ENCODE data around the gene RUNX3.

RUNX3 gene

DNA sequence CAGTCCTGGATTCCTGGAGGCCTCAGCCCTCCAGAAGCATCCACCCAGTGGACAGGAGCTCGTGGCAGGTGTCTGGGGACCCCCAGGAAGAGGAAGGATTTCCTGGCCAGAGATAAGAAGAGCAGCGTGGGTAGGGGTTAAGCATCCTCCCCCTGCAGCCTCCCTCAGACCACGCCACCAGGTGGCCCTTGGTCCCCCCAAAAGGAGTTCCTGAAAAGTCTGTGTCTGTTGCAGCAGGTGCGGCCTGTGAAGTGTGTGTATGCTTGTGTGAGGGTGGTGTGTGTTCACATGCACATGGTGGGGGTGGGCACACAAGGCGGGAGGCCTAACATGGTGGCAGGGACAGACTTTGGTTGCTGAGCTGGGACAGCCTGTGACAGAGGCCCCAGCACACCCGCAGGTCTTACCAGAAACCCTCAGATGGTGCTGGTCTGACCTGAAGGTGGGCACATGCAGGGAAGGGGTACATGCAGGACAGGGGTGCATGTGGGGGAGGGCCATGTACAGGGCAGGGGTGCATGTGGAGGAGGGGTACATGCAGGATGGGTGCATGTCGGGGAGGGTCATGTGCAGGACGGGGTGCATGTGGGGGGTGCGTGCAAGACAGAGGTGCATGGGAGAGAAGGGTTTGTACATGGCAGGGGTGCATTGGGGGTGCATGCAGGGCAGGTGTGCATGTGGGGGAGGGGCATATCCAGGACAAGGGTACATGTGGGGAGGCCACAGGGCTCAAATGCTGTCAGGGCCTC, 18.2 kb upstream of the RUNX3 start:
- no peaks in the 10 kb centered on the region for H3K27me3 Mint-ChIP-seq
- CTCF ChIA-PET = interaction anchor here (4.0 kb wide), 1 partner anchor 88 kb away, joined by 18 read pairs; no protein-coding TSS in a partner anchor
- H3K36me3 Mint-ChIP-seq = peaks cover 56% of the 10 kb centered on the region
- peaks cover 84% of the 10 kb centered on the region for H3K4me1 Mint-ChIP-seq
- H3K4me3 Mint-ChIP-seq = no peak overlapping the region
- H3K27ac Mint-ChIP-seq = peak overlapping the region; percentile 52
- no peaks in the 10 kb centered on the region for H3K9me3 Mint-ChIP-seq
- no peak for DNase-seq

DNA sequence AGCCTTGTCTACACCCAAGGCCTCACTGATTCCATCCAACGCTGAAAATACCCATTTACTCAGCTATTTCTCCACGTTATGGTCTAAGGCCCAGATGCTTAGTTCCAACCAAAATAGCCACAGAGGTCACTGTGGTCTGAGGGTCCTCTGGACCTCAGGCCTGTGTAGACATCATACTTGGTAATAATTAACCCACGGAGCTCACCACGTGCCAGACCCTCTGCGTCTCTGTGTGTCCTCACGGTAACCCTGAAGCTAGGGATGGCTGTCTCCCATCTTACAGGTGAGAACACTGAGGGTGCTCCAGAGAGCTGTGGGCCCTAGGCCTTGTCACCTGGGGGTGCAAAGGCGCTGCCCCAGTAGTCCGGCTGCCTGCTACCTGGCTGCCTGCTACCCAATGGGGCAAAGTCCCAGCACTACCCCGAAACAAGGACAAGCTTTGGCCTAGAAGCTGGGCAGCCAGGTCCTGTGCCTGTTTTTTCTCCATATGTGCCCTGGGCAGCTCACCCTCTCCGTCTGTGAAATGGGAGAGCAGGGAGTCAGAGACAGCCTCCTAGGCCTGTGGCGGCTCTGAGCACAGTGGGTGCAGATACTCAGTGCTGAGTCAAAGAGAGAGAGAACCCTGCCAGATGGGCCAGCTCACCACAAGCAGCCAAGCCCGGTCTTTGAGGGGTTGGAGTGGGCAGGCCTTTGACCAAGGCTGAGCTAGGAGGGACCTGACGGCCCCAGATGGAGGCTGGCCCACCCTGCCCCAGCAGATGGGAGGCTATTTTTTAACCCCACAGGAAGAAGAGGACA, 17.0 kb upstream of the RUNX3 start:
- no peak for DNase-seq
- Mint-ChIP-seq H3K36me3 (peaks cover 53% of the 10 kb centered on the region), H3K27me3 (no peaks in the 10 kb centered on the region), H3K4me3 (no peak overlapping the region), H3K27ac (peak overlapping the region; percentile 37), H3K9me3 (no peaks in the 10 kb centered on the region), H3K4me1 (peaks cover 77% of the 10 kb centered on the region)
- CTCF ChIA-PET = interaction anchor here (4.0 kb wide), 1 partner anchor 89 kb away, joined by 18 read pairs; no protein-coding TSS in a partner anchor

DNA sequence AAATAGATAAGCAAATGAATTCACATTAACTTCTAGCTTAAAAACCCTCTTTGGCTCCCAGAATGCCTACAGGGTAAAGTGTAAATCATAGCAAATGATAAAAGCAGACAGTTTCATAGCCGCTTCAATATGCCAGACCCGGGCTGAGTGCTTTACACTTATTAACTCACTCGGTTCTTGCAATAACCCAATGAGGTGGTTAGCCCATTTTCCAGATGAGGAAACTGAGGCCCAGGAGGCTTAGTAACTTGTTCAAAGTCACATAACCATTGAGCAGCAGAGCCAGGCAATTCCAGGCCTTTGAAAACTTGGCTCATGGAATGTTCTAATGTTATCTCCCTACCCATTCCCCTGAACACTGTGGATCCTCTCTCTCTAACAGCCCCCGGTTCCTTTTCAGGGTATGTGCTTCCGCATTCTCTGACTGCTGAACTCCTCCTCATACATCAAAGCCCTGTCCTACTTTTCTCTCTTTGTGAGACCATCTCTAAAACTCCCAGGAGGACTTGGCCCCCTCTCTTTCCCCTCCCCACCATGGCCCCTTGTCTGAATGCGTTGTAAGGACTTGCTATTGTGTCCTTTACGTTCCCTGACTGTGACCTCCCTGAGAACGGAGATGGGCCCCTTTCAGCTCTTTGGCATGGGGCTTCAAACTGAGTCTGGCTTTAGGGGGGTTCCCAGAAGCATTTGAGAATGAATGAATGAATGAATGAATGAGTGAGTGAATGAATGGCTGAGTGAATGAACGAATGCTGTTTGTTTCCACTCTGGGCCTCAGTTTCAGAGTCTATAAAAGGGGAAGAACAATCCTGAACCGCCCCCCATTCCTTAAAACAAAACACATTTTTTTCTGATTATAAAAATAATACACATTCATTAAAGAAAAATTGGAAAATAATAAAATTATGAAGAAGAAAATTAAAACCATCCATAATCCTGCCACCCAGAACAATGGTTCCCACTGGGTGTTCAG, 15.6 kb upstream of the RUNX3 start:
- CTCF ChIA-PET = no interaction called here
- H3K4me3 Mint-ChIP-seq = no peak overlapping the region
- no peaks in the 10 kb centered on the region for H3K9me3 Mint-ChIP-seq
- DNase-seq = no peak
- H3K4me1 Mint-ChIP-seq = peaks cover 72% of the 10 kb centered on the region
- H3K27ac Mint-ChIP-seq = no peak overlapping the region
- H3K36me3 Mint-ChIP-seq = peaks cover 53% of the 10 kb centered on the region
- H3K27me3 Mint-ChIP-seq = no peaks in the 10 kb centered on the region

DNA sequence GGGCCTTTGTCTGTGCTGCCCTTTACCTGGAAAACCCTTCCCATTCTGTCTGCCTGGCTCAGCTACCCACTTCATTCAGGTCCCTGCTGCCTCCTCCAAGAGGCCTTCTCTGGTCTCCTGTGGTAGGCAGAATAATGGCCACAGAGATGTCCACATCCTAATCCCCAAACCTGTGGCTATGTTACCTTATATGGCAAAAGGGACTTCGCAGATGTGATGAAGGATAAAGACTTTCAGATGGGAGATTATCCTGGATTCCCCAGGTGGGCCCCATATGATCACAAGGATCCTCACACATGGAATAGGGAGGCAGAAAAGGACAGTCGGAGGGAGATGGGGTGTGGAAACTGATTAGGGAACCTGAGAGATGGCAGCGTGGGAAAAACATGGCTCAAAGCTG, 14.2 kb upstream of the RUNX3 start:
- Mint-ChIP-seq H3K4me3 (no peak overlapping the region), H3K9me3 (no peaks in the 10 kb centered on the region), H3K36me3 (peaks cover 52% of the 10 kb centered on the region), H3K27ac (no peak overlapping the region), H3K4me1 (peaks cover 68% of the 10 kb centered on the region), H3K27me3 (no peaks in the 10 kb centered on the region)
- DNase-seq = no peak
- CTCF ChIA-PET = no interaction called here

DNA sequence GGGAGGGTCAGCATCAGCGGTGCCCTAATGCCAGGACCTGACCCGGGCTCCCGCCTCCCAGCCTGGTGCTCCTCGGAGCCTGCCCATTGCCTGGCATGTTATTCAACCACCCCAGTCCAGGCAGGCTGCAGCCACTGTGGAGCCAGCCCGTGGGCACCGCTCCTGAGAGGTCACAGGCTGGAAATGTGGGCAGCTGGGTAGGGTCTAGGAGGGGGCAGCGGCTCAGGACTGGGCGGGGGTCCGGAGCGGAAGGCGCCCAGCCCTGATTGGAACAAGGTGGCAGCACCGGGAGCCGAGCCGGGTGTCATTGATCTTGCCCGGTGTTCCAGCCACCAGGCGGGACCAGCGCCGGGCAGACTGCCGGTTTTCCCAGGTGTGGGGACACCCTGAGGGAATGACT, 12.7 kb upstream of the RUNX3 start:
- Mint-ChIP-seq H3K4me3 (no peak overlapping the region), H3K27me3 (no peaks in the 10 kb centered on the region), H3K36me3 (peaks cover 56% of the 10 kb centered on the region), H3K9me3 (no peaks in the 10 kb centered on the region), H3K27ac (no peak overlapping the region), H3K4me1 (peaks cover 63% of the 10 kb centered on the region)
- no peak for DNase-seq
- CTCF ChIA-PET = interaction anchor here (1.1 to 1.2 kb wide), 2 partner anchors 9 to 94 kb away, joined by 3 to 4 read pairs; no protein-coding TSS in a partner anchor

DNA sequence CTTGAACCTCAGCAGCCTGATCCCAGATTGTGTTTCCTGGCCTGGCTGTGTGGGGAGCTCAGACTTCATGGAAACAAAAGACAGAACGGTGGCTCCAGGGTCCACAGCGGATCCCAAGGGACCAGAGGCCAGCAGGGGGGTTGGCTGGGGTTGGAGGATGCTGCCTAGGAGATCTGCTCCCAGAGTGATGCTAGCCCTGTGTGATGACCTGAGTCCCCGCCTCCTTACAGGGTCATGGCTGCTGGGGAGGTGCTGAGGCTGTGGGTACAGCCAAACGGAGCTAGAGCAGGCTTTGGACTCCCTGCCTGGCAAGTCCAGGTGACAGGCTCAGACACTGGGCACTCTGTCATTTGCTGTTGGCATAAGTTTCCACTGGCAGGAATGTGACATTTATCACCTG, 11.5 kb upstream of the RUNX3 start:
- Mint-ChIP-seq H3K27me3 (no peaks in the 10 kb centered on the region), H3K27ac (no peak overlapping the region), H3K9me3 (no peaks in the 10 kb centered on the region), H3K36me3 (peaks cover 59% of the 10 kb centered on the region), H3K4me1 (peaks cover 58% of the 10 kb centered on the region), H3K4me3 (no peak overlapping the region)
- CTCF ChIA-PET = interaction anchor here (1.2 to 2.0 kb wide), 3 partner anchors 9 to 160 kb away, joined by 4 to 5 read pairs (median 5); no protein-coding TSS in a partner anchor
- no peak for DNase-seq

DNA sequence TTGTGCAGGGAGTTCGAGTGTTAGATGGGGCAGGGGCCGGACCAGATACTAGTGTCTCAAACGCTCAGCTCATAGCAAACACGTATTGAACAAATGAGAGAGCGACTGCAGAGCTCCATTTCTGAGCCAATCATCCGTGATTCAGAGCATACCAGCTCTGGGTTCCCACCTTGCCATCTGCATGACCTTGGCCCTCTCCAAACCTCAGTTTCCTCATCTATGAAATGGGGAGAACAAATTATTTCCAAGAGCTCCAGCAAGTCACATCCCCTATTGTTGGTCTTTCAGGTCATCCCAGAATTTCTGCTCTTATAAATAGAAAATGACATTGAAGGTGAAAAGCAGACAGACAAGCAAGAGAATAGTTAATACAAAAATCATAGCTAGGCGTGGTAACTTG, 10.2 kb upstream of the RUNX3 start:
- peaks cover 59% of the 10 kb centered on the region for H3K4me1 Mint-ChIP-seq
- peaks cover 59% of the 10 kb centered on the region for H3K36me3 Mint-ChIP-seq
- no peaks in the 10 kb centered on the region for H3K27me3 Mint-ChIP-seq
- peak overlapping the region; percentile 38 for H3K27ac Mint-ChIP-seq
- H3K9me3 Mint-ChIP-seq = no peaks in the 10 kb centered on the region
- CTCF ChIA-PET = interaction anchor here (2.0 to 2.3 kb wide), 3 partner anchors 7 to 161 kb away, joined by 5 to 8 read pairs (median 5); no protein-coding TSS in a partner anchor
- no peak overlapping the region for H3K4me3 Mint-ChIP-seq
- DNase-seq = no peak

DNA sequence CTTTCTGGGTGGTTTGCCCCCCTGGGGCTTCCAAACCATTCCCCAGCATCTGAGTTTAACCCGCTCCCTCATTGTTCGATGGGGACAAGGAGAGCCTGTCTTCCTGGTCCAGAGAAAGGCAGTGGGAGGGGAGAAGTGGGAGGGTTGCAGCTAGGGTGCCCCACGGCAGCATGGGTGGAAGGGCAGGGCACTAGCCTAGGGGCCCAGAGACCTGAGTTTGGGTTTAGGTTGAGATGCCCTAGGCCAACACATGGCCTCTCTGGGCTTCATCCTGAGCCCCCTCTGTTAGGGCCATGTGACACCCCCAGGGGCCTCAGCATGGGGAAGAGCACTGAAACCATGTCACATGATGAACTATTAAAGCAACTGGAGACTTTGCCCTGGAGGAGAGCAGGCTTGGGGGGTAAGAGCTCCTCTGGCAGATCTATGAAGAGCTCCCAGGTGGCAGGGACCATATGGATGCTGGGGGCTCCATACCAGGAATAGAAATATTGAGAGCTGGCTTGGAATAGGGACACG, 9.7 kb upstream of the RUNX3 start:
- H3K36me3 Mint-ChIP-seq = peaks cover 61% of the 10 kb centered on the region
- no peak for DNase-seq
- H3K4me1 Mint-ChIP-seq = peaks cover 58% of the 10 kb centered on the region
- H3K9me3 Mint-ChIP-seq = no peaks in the 10 kb centered on the region
- no peak overlapping the region for H3K27ac Mint-ChIP-seq
- CTCF ChIA-PET = interaction anchor here (2.0 to 2.3 kb wide), 2 partner anchors 97 to 162 kb away, joined by 5 to 8 read pairs; no protein-coding TSS in a partner anchor
- no peaks in the 10 kb centered on the region for H3K27me3 Mint-ChIP-seq
- H3K4me3 Mint-ChIP-seq = no peak overlapping the region

DNA sequence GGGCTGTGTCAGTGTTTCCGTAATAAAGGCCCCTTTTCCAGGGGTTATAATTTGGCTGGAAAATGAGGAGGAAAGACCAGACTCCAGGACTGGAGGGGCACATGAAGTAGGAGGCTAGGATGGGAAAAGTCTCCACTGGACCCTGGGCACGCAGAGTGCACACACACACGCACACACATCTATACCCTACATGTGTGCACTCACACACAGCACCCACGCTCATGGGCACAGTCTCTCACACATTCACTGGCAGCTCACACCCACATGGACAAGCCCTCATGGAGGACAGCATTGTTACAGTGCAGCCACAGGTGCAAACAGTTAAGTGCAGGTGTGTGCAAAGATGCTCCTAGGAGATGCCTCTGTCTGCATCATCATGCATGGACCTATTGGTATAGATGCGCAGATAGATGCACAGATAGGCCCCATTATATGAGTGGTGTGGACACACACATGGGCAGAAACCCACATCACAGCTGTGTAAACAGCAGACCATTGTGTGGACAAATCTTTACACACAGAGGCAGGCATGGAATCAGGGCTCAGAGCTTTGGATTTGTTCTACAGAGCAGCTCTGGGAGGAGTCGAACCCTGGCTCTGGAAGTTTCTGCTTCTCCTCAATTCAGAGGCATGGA, 9.1 kb upstream of the RUNX3 start:
- Mint-ChIP-seq H3K36me3 (peaks cover 66% of the 10 kb centered on the region), H3K9me3 (no peaks in the 10 kb centered on the region), H3K27ac (no peak overlapping the region), H3K4me3 (no peak overlapping the region), H3K27me3 (no peaks in the 10 kb centered on the region), H3K4me1 (peaks cover 58% of the 10 kb centered on the region)
- DNase-seq = no peak
- CTCF ChIA-PET = interaction anchor here (2.0 to 2.3 kb wide), 2 partner anchors 98 to 163 kb away, joined by 5 to 8 read pairs; no protein-coding TSS in a partner anchor

DNA sequence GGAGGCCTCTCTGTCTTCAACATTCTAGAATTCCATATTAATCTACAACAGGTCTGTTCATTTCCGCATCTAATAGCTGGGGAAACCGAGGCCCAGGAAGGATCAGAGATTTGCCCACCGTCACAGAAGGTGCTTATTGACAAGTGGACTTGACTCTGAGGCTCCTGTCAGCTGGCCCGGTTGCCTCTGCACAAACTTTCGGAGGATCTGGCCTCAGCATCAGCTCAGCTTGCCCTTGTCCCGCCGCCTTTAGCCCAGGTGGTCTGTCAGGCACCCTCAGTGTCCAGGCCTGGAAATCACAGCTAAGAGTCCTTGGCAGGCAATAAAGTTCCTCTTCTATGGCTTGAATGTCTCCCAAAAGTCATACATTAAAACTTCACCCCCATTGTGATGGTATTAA, 8.2 kb upstream of the RUNX3 start:
- H3K27me3 Mint-ChIP-seq = no peaks in the 10 kb centered on the region
- no peak overlapping the region for H3K4me3 Mint-ChIP-seq
- no peak for DNase-seq
- CTCF ChIA-PET = interaction anchor here (1.3 to 2.3 kb wide), 2 partner anchors 99 kb away, joined by 3 to 8 read pairs; no protein-coding TSS in a partner anchor
- H3K9me3 Mint-ChIP-seq = no peaks in the 10 kb centered on the region
- peaks cover 68% of the 10 kb centered on the region for H3K36me3 Mint-ChIP-seq
- H3K4me1 Mint-ChIP-seq = peaks cover 60% of the 10 kb centered on the region
- H3K27ac Mint-ChIP-seq = peak overlapping the region; percentile 42

DNA sequence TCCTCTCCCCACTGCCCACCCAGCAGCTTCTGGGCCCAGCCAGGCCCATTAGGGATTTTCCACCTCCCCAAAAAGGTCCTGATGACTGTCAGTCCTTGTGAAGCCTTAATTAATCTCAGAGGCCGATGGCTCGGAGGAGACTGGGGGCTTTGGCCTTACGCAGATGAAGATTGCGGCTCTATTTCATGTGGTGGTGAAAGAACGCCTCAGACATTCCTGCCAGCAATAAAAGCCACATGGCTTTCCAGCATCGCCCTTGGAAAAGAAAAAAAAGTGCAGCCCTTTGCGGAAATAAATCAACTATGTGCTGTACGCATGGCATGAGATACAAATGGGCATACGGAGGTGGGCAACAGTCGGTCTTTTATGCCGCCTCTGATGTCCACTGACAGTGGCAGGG, 6.6 kb upstream of the RUNX3 start:
- DNase-seq = no peak
- no peaks in the 10 kb centered on the region for H3K27me3 Mint-ChIP-seq
- no peaks in the 10 kb centered on the region for H3K9me3 Mint-ChIP-seq
- CTCF ChIA-PET = interaction anchor here (0.6 kb wide), 1 partner anchor 74 kb away, joined by 3 read pairs; no protein-coding TSS in a partner anchor
- H3K4me1 Mint-ChIP-seq = peaks cover 68% of the 10 kb centered on the region
- no peak overlapping the region for H3K27ac Mint-ChIP-seq
- H3K4me3 Mint-ChIP-seq = no peak overlapping the region
- peaks cover 72% of the 10 kb centered on the region for H3K36me3 Mint-ChIP-seq

DNA sequence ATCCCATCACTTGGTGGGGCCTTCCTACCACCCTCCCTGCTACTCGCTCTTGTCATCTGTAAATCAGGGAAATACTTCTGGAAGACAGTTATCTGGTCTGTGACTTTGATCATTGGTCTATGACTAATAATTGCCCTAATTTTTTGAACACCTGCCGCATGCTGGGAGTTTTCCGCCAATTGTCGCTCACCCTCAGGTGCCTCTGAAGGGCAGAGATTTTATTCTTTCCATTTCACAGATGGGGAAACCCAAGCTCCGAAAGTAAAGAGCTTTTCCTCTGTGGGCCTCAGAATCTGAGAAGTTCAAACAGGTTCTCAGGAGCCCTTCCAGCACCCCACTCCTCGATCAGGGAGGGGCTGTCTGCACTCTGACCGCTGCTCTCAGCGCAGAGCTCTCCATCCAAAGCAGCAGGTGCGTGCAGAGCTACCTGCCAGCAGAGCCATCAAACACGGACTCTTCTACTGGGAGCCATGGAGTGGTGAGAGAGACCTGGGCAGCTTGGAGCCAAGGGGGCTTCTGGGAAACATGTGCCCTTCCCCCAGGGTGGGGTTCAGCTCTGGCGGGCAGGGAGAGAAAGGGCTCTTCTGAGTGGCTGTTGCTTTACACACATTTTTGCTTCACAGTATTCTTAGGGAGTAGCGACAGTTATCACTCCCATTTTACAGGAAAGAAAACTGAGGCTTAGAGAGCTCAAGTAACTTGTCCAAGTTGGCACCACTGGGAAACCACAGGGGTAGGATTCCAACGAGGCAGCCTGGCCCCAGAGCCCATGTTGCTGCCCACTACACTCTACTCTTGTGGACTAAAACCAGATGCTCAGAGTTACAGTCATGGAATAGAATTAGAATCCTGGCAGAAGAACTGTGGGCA, 5.8 kb upstream of the RUNX3 start:
- no peak for DNase-seq
- CTCF ChIA-PET = interaction anchor here (2.2 to 11.0 kb wide), 2 partner anchors 68 to 99 kb away, joined by 5 to 114 read pairs; no protein-coding TSS in a partner anchor
- H3K9me3 Mint-ChIP-seq = no peaks in the 10 kb centered on the region
- peaks cover 70% of the 10 kb centered on the region for H3K36me3 Mint-ChIP-seq
- no peak overlapping the region for H3K4me3 Mint-ChIP-seq
- peaks cover 69% of the 10 kb centered on the region for H3K4me1 Mint-ChIP-seq
- peak overlapping the region; percentile 75 for H3K27ac Mint-ChIP-seq
- no peaks in the 10 kb centered on the region for H3K27me3 Mint-ChIP-seq
